Panc1 (cell line): Measurements from ENCODE around the gene SGMS1. TPM values are rescaled to one million over a fixed set of nuclear protein-coding genes. Genes with fewer than 3 reads are reported as not detected.

Experiments
- ATAC-seq: fragments of 200-7000 bp; cut with Tn5 transposase; 2 replicates; pipeline ENCODE4 v1.9.1; 2020; ENCODE audit warnings: mild to moderate bottlenecking, moderate library complexity
- BruUV-seq: library from RNA; stranded (reverse); fragments of 400-500 nt; replicated peaks from 2 replicates; lab custom pipeline; 2021; lab: Mats Ljungman, UMichigan
- CTCF ChIA-PET: fragments of 300-600 bp; sonication (Branson Sonifier 250); formaldehyde crosslinking; loops from one replicate; lab custom pipeline; 2022; ENCODE audit warnings: antibody characterized with exemption; lab: Charles Lee
- POLR2A ChIA-PET: fragments of 300-600 bp; sonication (Branson Sonifier 250); formaldehyde crosslinking; loops from one replicate; lab custom pipeline; 2022; ENCODE audit warnings: antibody characterized with exemption; lab: Charles Lee
- DNase-seq: peaks from one replicate; pipeline ENCODE4 v3.0.0-alpha.2; 2010; ENCODE audit warnings: low read depth, low spot score
- H3K27ac ChIP-seq: 2 replicates; pipeline ENCODE4 v1.5.1; 2011; ENCODE audit warnings: mild to moderate bottlenecking, low read length, inconsistent platforms
- H3K27me3 ChIP-seq: fragments of 200-500 bp; sonication (Bioruptor generic); 2 replicates; pipeline ENCODE4 v1.6.0; 2014; ENCODE audit warnings: low read length, inconsistent platforms; ENCODE audit not compliant: control insufficient read depth, insufficient read depth
- H3K36me3 ChIP-seq: fragments of 200-500 bp; sonication (Bioruptor generic); 2 replicates; pipeline ENCODE4 v1.5.1; 2014; ENCODE audit warnings: inconsistent platforms, mild to moderate bottlenecking, low read length, moderate library complexity; ENCODE audit not compliant: control insufficient read depth, insufficient read depth
- H3K4me1 ChIP-seq: 2 replicates; pipeline ENCODE4 v1.5.1; 2011; ENCODE audit warnings: inconsistent platforms, mild to moderate bottlenecking, low read length, moderate library complexity; ENCODE audit not compliant: control insufficient read depth, insufficient read depth
- H3K4me3 ChIP-seq, 2 experiments: 2 replicates each; pipeline ENCODE4 v1.5.1; 2011 to 2012; ENCODE audit warnings: low read depth in 2 of 2, low read length in 2 of 2, mild to moderate bottlenecking in 2 of 2, inconsistent platforms in 1 of 2, moderate library complexity in 1 of 2
- H3K9me3 ChIP-seq: fragments of 200-500 bp; sonication (Bioruptor generic); 2 replicates; pipeline ENCODE4 v1.5.1; 2014; ENCODE audit warnings: low read depth, mild to moderate bottlenecking, inconsistent platforms, low read length, moderate library complexity; ENCODE audit not compliant: control insufficient read depth, insufficient read depth
- CTCF ChIP-seq: fragments of 450-650 bp; IDR thresholded peaks from 2 replicates; pipeline ENCODE4 v1.5.1; 2017; ENCODE audit warnings: mild to moderate bottlenecking
- POLR2AphosphoS5 ChIP-seq: IDR thresholded peaks from 2 replicates; pipeline ENCODE4 v1.6.1; 2012; ENCODE audit warnings: mild to moderate bottlenecking, low read depth, low read length, moderate library complexity
- SIN3A ChIP-seq: IDR thresholded peaks from 2 replicates; pipeline ENCODE4 v1.6.1; 2012; ENCODE audit warnings: low read depth, mild to moderate bottlenecking, low read length, moderate library complexity, borderline replicate concordance; ENCODE audit not compliant: insufficient read depth
- TCF7L2 ChIP-seq: IDR thresholded peaks from 2 replicates; pipeline ENCODE4 v1.6.1; 2011; ENCODE audit warnings: mild to moderate bottlenecking, low read depth, low read length, inconsistent platforms
- in situ Hi-C: cut with HindIII; loops from 2 replicates; pipeline ENCODE4 v1.10.0; 2016; ENCODE audit warnings: low sequenced_read_pairs, low pct_unique_long_range_greater_than_20kb
- intact Hi-C: fragments of 100-400 bp; cut with micrococcal nuclease; formaldehyde crosslinking; loops from one replicate; pipeline ENCODE4 v1.10.0; 2022; ENCODE audit not compliant: unreplicated experiment
- total RNA-seq: library from RNA; stranded (reverse); gene quantifications from one replicate; pipeline ENCODE4 v1.2.1, GENCODE V29; 2021; ENCODE audit not compliant: unreplicated experiment
- TF ChIP-seq, protein P1 (sequence below), 2 experiments: IDR thresholded peaks; 2 replicates each; pipeline ENCODE4 v1.6.1; 2011 to 2012; ENCODE audit warnings: low read depth in 2 of 2, control low read depth in 1 of 2, low read length in 1 of 2, mild to moderate bottlenecking in 1 of 2, moderate library complexity in 1 of 2; ENCODE audit not compliant: insufficient read depth in 1 of 2

SGMS1 gene
- total RNA-seq, 1 experiment from 2014 or later = 22.0 TPM

DNA sequence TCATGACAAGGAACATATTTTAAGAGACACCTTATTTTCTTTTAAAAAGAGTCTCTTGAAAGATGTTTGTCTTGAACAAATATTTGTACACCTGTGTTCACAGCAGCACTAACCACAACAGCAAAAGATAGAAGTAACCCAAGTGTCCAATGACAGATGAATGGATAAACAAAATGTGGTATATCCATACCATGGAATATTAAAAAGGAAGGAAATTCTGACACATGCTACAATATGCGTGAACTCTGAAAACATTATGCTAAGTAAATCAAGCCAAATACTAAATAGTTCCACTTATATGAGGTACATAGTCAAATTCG, 17.8 kb downstream of the SGMS1 start:
- BruUV-seq = no TSS peak
- in situ Hi-C loops (no loop called here), intact Hi-C loops (no loop called here)
- Histone ChIP-seq H3K36me3 (no peaks in the 10 kb centered on the region), H3K27ac (peak overlapping the region; percentile 81), H3K27me3 (no peaks in the 10 kb centered on the region), H3K4me1 (peaks cover 58% of the 10 kb centered on the region), H3K4me3 (no peak overlapping the region), H3K9me3 (no peaks in the 10 kb centered on the region)
- ATAC-seq (no peak), DNase-seq (no peak)
- POLR2A ChIA-PET = no interaction called here
- TF ChIP-seq TCF7L2 (no peak), CTCF (no peak), POLR2AphosphoS5 (no peak), SIN3A (no peak)
- TF ChIP-seq, protein P1, sequence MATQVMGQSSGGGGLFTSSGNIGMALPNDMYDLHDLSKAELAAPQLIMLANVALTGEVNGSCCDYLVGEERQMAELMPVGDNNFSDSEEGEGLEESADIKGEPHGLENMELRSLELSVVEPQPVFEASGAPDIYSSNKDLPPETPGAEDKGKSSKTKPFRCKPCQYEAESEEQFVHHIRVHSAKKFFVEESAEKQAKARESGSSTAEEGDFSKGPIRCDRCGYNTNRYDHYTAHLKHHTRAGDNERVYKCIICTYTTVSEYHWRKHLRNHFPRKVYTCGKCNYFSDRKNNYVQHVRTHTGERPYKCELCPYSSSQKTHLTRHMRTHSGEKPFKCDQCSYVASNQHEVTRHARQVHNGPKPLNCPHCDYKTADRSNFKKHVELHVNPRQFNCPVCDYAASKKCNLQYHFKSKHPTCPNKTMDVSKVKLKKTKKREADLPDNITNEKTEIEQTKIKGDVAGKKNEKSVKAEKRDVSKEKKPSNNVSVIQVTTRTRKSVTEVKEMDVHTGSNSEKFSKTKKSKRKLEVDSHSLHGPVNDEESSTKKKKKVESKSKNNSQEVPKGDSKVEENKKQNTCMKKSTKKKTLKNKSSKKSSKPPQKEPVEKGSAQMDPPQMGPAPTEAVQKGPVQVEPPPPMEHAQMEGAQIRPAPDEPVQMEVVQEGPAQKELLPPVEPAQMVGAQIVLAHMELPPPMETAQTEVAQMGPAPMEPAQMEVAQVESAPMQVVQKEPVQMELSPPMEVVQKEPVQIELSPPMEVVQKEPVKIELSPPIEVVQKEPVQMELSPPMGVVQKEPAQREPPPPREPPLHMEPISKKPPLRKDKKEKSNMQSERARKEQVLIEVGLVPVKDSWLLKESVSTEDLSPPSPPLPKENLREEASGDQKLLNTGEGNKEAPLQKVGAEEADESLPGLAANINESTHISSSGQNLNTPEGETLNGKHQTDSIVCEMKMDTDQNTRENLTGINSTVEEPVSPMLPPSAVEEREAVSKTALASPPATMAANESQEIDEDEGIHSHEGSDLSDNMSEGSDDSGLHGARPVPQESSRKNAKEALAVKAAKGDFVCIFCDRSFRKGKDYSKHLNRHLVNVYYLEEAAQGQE (IDR thresholded peaks at IDR 0.05; ENCODE audit: insufficient read depth in 1 of 2, low read depth in 2 of 2, low read length in 1 of 2) = no peak
- CTCF ChIA-PET = no interaction called here

DNA sequence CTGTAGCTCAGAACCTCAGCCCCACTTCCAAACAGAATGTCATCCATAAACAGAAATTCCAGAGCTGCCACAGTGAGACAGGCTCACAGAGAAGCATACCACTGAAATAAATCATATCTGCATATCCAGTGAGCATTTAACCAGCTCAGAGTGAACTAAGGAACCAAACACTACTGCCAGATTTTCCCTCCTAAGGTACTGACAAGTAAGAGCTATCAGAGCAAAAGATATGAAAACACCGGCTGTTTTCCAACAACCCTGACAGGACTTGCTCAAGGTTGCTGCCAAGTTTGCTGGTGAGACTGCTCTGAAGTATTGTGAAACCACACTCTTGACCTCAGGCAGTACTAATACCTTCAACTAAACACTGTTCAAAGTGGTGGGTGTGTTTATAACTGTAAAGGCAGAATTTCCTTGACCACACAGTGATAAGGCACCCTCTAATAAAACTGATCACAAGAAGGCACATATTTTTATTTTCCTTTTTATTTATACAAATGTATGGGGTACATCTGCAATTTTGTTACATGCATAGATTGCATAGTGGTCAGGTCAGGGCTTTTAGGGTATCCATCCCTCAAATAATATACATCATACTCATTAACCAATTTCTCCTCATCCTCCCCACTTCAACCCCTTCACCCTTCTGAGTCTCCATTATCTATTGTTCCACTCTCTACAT, 18.3 kb downstream of the SGMS1 start:
- TF ChIP-seq, protein P1 (IDR thresholded peaks at IDR 0.05; ENCODE audit: insufficient read depth in 1 of 2, low read depth in 2 of 2, low read length in 1 of 2) = no peak
- peak; percentile 58; the same call in 1 of the 2 replicates for TF ChIP-seq SIN3A
- peak; percentile 99 for TF ChIP-seq TCF7L2
- TF ChIP-seq POLR2AphosphoS5 = peak; percentile 62; the same call in 1 of the 2 replicates
- BruUV-seq = no TSS peak
- H3K4me3 ChIP-seq = no peak overlapping the region
- no peaks in the 10 kb centered on the region for H3K9me3 ChIP-seq
- POLR2A ChIA-PET = interaction anchor here (0.6 kb wide), 1 partner anchor 15 kb away, joined by 5 read pairs; no protein-coding TSS in a partner anchor
- H3K4me1 ChIP-seq = peaks cover 58% of the 10 kb centered on the region
- no peaks in the 10 kb centered on the region for H3K36me3 ChIP-seq
- CTCF ChIA-PET = no interaction called here
- no peak for DNase-seq
- intact Hi-C loops = no loop called here
- H3K27me3 ChIP-seq = no peaks in the 10 kb centered on the region
- ATAC-seq = peak; percentile 92
- in situ Hi-C loops = no loop called here
- H3K27ac ChIP-seq = peak overlapping the region; percentile 81
